ENCODE results near the gene TTC3. TPM values are rescaled to one million over a fixed set of nuclear protein-coding genes. Genes with fewer than 3 reads are reported as not detected.

The TTC3 gene
- total and polyA plus RNA-seq, 2 of the 13 experiments (the other 11 are each of a cell fraction or from before 2014, with no cell fraction given) = 55.7 to 108 TPM

DNA sequence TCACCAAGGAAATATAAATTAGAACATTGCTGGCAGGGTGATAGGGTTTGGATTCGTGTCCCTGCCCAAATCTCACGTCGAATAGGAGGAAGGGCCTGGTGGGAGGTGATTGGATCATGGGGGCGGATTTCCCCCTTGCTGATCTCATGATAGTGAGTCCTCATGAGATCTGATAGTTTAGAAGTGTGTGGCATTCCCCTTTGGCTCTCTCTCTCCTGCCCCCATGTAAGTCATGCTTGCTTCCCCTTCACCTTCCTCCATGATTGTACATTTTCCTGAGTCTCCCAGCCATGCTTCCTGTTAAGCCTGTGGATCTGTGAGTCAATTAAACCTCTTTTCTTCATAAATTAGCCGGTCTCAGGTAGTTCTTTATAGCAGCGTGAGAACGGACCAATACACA is 133.4 kb downstream of the TTC3 start:
- intact Hi-C loops (cut with micrococcal nuclease; ENCODE audit: unreplicated experiment) = loop anchor here (2.0 to 5.0 kb wide), 2 partner anchors 14 to 39 kb away; no protein-coding TSS in a partner anchor
- Histone ChIP-seq H3K4me3 (replicated peaks in 1 of 3; ENCODE audit: insufficient read depth in 1 of 3, low read depth in 2 of 3, low read length in 3 of 3) (no peak overlapping the region), H3K79me2 (ENCODE audit: insufficient read depth, low read length) (no peaks in the 10 kb centered on the region), H3K27ac (ENCODE audit: extremely low read length, insufficient read depth, low read length) (no peak overlapping the region), H3K27me3 (ENCODE audit: control insufficient read depth in 1 of 2, insufficient read depth in 2 of 2, low read length in 2 of 2) (no peaks in the 10 kb centered on the region), H2AFZ (ENCODE audit: low read length) (no peak overlapping the region), H4K20me1 (ENCODE audit: insufficient read depth, low read length) (no peaks in the 10 kb centered on the region), H3K4me1 (ENCODE audit: insufficient read depth, low read length) (peaks cover 45% of the 10 kb centered on the region), H3K36me3 (replicated peaks in 1 of 2; ENCODE audit: control insufficient read depth in 1 of 2, insufficient read depth in 2 of 2, low read length in 2 of 2) (peaks cover 6 to 15% of the 10 kb centered on the region in 2 experiments), H3K4me2 (ENCODE audit: low read depth, low read length) (no peak overlapping the region), H3K9me3 (ENCODE audit: low read length) (no peaks in the 10 kb centered on the region), H3K9ac (ENCODE audit: insufficient read depth, low read depth, low read length) (no peak overlapping the region)
- ATAC-seq (no peak), DNase-seq (ENCODE audit: low spot score) (no peak), FAIRE-seq (no peak)
- ChIA-PET CTCF (ENCODE audit: low intra/inter-chr PET ratio, low total read pairs) (no interaction called here), POLR2A (interaction anchor here (0.8 kb wide), 1 partner anchor 14 kb away, joined by 3 read pairs; no protein-coding TSS in a partner anchor)
- BruUV-seq (replicated peaks) = no TSS peak
- 97% methylated on average over 7 of the region's 7 CpGs for WGBS (ENCODE audit: low lambda C conversion rate)
- TF ChIP-seq STAT5B (CRISPR knock-in tag; IDR thresholded peaks at IDR 0.05) = no peak
- TF ChIP-seq, protein P1, sequence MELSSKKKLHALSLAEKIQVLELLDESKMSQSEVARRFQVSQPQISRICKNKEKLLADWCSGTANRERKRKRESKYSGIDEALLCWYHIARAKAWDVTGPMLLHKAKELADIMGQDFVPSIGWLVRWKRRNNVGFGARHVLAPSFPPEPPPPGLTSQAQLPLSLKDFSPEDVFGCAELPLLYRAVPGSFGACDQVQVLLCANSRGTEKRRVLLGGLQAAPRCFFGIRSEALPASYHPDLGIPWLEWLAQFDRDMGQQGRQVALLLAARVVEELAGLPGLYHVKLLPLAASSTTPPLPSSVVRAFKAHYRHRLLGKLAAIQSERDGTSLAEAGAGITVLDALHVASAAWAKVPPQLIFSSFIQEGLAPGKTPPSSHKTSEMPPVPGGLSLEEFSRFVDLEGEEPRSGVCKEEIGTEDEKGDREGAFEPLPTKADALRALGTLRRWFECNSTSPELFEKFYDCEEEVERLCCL (CRISPR knock-in tag; IDR thresholded peaks at IDR 0.05; ENCODE audit: borderline replicate concordance) = no peak
- TF ChIP-seq CEBPG (CRISPR knock-in tag; IDR thresholded peaks at IDR 0.05) = no peak
- TF ChIP-seq FOXA3 (CRISPR knock-in tag; IDR thresholded peaks at IDR 0.05) = no peak
- TF ChIP-seq ZNF296 (CRISPR knock-in tag; conservative IDR thresholded peaks at IDR 0.05) = no peak
- TF ChIP-seq ZNF441 (CRISPR knock-in tag; IDR thresholded peaks at IDR 0.05; ENCODE audit: borderline replicate concordance) = no peak
- no peak for TF ChIP-seq ZNF678 (CRISPR knock-in tag; IDR thresholded peaks at IDR 0.05)
- no peak for TF ChIP-seq ZNF234 (CRISPR knock-in tag; conservative IDR thresholded peaks at IDR 0.05)
- TF ChIP-seq EZH2 (conservative IDR thresholded peaks at IDR 0.05; ENCODE audit: low read depth, low read length) = no peak
- in situ Hi-C loops (cut with HindIII; ENCODE audit: extremely low pct_ligation_motif_present, low pct_unique_long_range_greater_than_20kb) = no loop called here

All from HepG2 (cell line).